ENCODE data around the gene PXN. TPM values are rescaled to one million over a fixed set of nuclear protein-coding genes. Genes with fewer than 3 reads are reported as not detected.

The PXN gene
- total RNA-seq, 1 experiment from 2014 or later = 256 TPM

GRCh38 chr12:120224304-120225199 is 41.0 kb downstream of the PXN start:
- no TSS peak for BruUV-seq (replicated peaks)
- CTCF ChIA-PET = interaction anchor here (0.6 to 12.4 kb wide), 4 partner anchors 8 to 44 kb away, joined by 4 to 454 read pairs (median 211); partner anchors contain the start of genes PXN and RPLP0
- TF ChIP-seq CTCF (IDR thresholded peaks at IDR 0.05; ENCODE audit: unreplicated experiment) = no peak
- Mint-ChIP-seq H3K4me3 (ENCODE audit: unreplicated experiment) (peak overlapping the region; percentile 51), H3K27ac (ENCODE audit: low read depth, unreplicated experiment) (peak overlapping the region; percentile 93), H3K27me3 (ENCODE audit: insufficient read depth, unreplicated experiment) (no peaks in the 10 kb centered on the region), H3K9me3 (ENCODE audit: unreplicated experiment) (no peaks in the 10 kb centered on the region), H3K36me3 (ENCODE audit: insufficient read depth, unreplicated experiment) (peaks cover 82% of the 10 kb centered on the region), H3K4me1 (ENCODE audit: insufficient read depth, unreplicated experiment) (peaks cover 24% of the 10 kb centered on the region)
- DNase-seq (ENCODE audit: unreplicated experiment) = no peak
- intact Hi-C loops (cut with micrococcal nuclease) = no loop called here
- POLR2A ChIA-PET = interaction anchor here (1.0 to 17.7 kb wide), 7 partner anchors 14 to 93 kb away, joined by 3 to 549 read pairs (median 9); partner anchors contain the start of genes GCN1, PXN, RNU4-1 and RNU4-2

- DNase-seq (ENCODE audit: unreplicated experiment) = no peak
- Mint-ChIP-seq H3K27me3 (ENCODE audit: insufficient read depth, unreplicated experiment) (no peaks in the 10 kb centered on the region), H3K27ac (ENCODE audit: low read depth, unreplicated experiment) (peak overlapping the region; percentile 93), H3K36me3 (ENCODE audit: insufficient read depth, unreplicated experiment) (peaks cover 91% of the 10 kb centered on the region), H3K9me3 (ENCODE audit: unreplicated experiment) (no peaks in the 10 kb centered on the region), H3K4me1 (ENCODE audit: insufficient read depth, unreplicated experiment) (peaks cover 20% of the 10 kb centered on the region), H3K4me3 (ENCODE audit: unreplicated experiment) (peak overlapping the region; percentile 51)
- POLR2A ChIA-PET = interaction anchor here (16.1 to 17.7 kb wide), 2 partner anchors 25 to 38 kb away, joined by 257 to 549 read pairs; partner anchors contain the start of genes GCN1, PXN and RPLP0
- intact Hi-C loops (cut with micrococcal nuclease) = no loop called here
- CTCF ChIA-PET = interaction anchor here (0.6 to 12.4 kb wide), 3 partner anchors 9 to 45 kb away, joined by 4 to 454 read pairs (median 86); partner anchors contain the start of genes PXN and RPLP0
- no peak for TF ChIP-seq CTCF (IDR thresholded peaks at IDR 0.05; ENCODE audit: unreplicated experiment)
- no TSS peak for BruUV-seq (replicated peaks)
Measured at GRCh38 chr12:120223458-120224303, 41.8 kb downstream of the PXN start.

DNA sequence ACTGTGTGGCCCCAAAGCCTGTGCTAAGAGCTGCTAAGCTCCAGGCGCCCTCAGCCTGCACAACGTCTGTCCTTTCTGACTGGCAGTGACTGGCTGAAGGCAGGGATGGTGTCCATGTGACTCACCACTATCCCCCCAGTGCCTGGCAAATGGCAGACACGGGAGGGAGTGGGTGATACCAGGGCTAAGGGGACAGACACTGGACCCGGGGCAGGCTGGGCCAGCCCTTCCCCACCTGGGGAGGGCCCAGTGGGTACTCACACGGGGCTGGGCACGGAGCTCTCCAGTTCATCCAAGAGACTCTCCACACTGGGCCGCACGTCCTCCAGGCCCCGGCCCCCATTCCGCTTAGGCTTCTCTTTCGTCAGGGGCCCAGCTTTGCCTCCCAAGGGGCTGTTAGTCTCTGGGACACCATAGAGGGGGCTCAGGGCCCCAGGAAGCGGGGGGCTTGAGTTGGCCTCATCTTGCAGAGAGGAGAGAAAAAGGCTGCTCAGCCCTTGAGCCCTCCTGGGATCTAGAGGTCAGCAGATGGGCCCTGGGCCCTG is 43.2 kb downstream of the PXN start:
- DNase-seq (ENCODE audit: unreplicated experiment) = no peak
- ChIA-PET CTCF (interaction anchor here (1.3 to 12.4 kb wide), 3 partner anchors 16 to 46 kb away, joined by 4 to 454 read pairs (median 7); partner anchors contain the start of genes PXN and RPLP0), POLR2A (interaction anchor here (16.1 to 17.7 kb wide), 2 partner anchors 24 to 39 kb away, joined by 257 to 549 read pairs; partner anchors contain the start of genes GCN1, PXN and RPLP0)
- intact Hi-C loops (cut with micrococcal nuclease) = no loop called here
- Mint-ChIP-seq H3K4me1 (ENCODE audit: insufficient read depth, unreplicated experiment) (peaks cover 13% of the 10 kb centered on the region), H3K27ac (ENCODE audit: low read depth, unreplicated experiment) (no peak overlapping the region), H3K4me3 (ENCODE audit: unreplicated experiment) (no peak overlapping the region), H3K27me3 (ENCODE audit: insufficient read depth, unreplicated experiment) (no peaks in the 10 kb centered on the region), H3K9me3 (ENCODE audit: unreplicated experiment) (no peaks in the 10 kb centered on the region), H3K36me3 (ENCODE audit: insufficient read depth, unreplicated experiment) (peaks cover 95% of the 10 kb centered on the region)
- no peak for TF ChIP-seq CTCF (IDR thresholded peaks at IDR 0.05; ENCODE audit: unreplicated experiment)
- no TSS peak for BruUV-seq (replicated peaks)

All from MCF 10A (cell line).